Activated CD4-positive, alpha-beta memory T cell treated with anti-CD3 and anti-CD28 coated beads, Interleukin-2, amount 10 ng/mL, durations not matched to agents 7 days and 5 days (primary cell): ENCODE results near the gene TMPRSS6. TPM values are rescaled to one million over a fixed set of nuclear protein-coding genes. Genes with fewer than 3 reads are reported as not detected.

Experiments used
- CTCF ChIA-PET: fragments of 350-600 bp; sonication (Branson Sonifier 250); formaldehyde crosslinking; loops from one replicate; lab custom pipeline; 2021; ENCODE audit warnings: antibody characterized with exemption, inconsistent platforms; lab: Charles Lee
- POLR2A ChIA-PET: fragments of 350-600 bp; sonication (Branson Sonifier 250); formaldehyde crosslinking; loops from one replicate; lab custom pipeline; 2021; ENCODE audit warnings: antibody characterized with exemption; lab: Charles Lee
- DNase-seq: peaks from one replicate; pipeline ENCODE4 v3.0.0-alpha.2; 2020
- H3K27ac Mint-ChIP-seq: one replicate; pipeline ENCODE4 v1.8.0; 2021; ENCODE audit warnings: mild to moderate bottlenecking, mixed read lengths
- H3K27me3 Mint-ChIP-seq: one replicate; pipeline ENCODE4 v1.8.0; 2021; ENCODE audit warnings: mixed read lengths
- H3K36me3 Mint-ChIP-seq: one replicate; pipeline ENCODE4 v1.8.0; 2021; ENCODE audit warnings: low read depth, mixed read lengths
- H3K4me1 Mint-ChIP-seq: one replicate; pipeline ENCODE4 v1.8.0; 2021; ENCODE audit warnings: mixed read lengths
- H3K4me3 Mint-ChIP-seq: one replicate; pipeline ENCODE4 v1.8.0; 2021; ENCODE audit warnings: mild to moderate bottlenecking, mixed read lengths
- H3K9me3 Mint-ChIP-seq: one replicate; pipeline ENCODE4 v1.8.0; 2021; ENCODE audit warnings: mixed read lengths
- total RNA-seq, 2 experiments: library from RNA; stranded (reverse); gene quantifications; one replicate each; pipeline ENCODE4 v1.2.3, GENCODE V29; 2021

The TMPRSS6 gene
- total RNA-seq, 2 experiments from 2014 or later: 14.0 to 14.7 TPM

DNA sequence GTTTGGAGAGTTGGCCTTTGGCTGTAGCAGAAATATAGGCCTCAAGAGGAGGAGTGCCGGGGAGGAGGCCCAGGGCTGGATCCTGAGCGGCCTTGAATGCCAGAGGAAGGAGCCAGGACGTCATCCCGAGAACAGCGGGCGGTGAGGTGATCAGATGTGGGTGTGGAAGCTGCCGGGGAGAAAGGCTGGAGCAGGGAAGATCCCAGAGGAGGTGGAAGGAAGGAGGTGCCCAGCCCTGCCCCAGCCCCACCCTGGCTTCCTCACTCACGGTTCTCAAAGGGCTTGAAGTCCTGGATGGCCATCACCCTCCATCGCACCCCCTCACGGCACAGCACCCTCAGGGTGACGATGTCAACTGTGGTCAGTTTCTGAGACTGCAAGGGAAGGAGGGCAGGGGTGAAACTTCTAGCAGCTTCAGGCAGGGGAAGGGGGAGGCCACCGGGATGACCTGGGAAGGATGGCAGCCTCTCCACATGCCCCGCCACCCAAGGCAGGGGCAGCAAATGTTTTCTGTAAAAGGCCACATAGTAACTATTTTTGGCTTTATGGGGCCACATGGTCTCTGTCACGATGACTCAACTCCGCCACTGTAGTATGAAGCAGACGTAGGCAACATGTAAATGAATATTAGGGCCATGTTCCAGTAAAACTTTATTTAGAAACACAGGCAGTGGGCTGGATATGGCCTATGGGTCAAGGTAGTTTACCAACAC is 29.5 kb upstream of the TMPRSS6 start:
- peak overlapping the region; percentile 63 for H3K27ac Mint-ChIP-seq
- peaks cover 90% of the 10 kb centered on the region for H3K36me3 Mint-ChIP-seq
- ChIA-PET CTCF (interaction anchor here (1.9 kb wide), 1 partner anchor 17 kb away, joined by 9 read pairs; no protein-coding TSS in a partner anchor), POLR2A (interaction anchor here (1.6 to 25.9 kb wide), 4 partner anchors 3 to 62 kb away, joined by 3 to 502 read pairs (median 255); partner anchors contain the start of gene IL2RB)
- H3K27me3 Mint-ChIP-seq: no peaks in the 10 kb centered on the region
- no peak for DNase-seq
- H3K9me3 Mint-ChIP-seq: no peaks in the 10 kb centered on the region
- no peak overlapping the region for H3K4me3 Mint-ChIP-seq
- H3K4me1 Mint-ChIP-seq: peaks cover 73% of the 10 kb centered on the region

DNA sequence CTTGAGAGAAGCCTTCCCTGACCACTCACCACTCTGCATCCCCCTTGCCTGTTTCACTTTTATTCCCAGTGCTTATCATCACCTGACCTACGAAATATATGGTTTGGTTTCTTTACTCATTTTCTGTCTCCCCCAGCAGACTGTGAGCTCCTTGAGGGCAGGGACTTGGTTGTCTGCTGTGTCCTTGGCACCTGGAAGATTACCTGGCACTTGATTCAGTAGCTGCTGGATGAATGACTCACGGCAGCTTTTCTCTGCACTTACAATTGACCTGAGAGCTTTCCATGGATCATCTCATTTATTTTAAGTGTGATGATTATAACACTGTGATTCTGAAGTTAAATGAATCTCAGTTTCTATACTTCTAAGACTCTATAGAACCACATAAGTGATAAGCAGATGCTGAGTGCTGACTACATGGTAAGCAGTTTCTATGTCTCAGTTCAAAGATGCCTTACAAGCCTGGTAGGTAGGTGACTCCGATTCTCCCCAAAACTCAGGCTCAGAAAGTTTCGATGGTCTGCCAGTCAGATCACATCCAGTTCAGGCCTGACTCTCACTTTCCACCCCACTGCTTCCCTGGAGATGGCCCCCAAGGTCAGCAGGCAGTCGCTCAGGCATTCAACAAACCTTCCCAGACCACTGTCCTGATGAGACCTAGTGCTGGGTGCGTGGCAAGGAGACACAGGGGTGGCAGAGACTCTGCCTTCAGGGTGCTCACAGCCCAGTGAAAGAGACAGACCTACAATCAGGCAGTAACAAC is 28.6 kb upstream of the TMPRSS6 start:
- ChIA-PET CTCF (no interaction called here), POLR2A (interaction anchor here (25.4 to 25.9 kb wide), 2 partner anchors 4 to 9 kb away, joined by 502 read pairs; partner anchors contain the start of gene IL2RB)
- no peak for DNase-seq
- Mint-ChIP-seq H3K27ac (peak overlapping the region; percentile 63), H3K9me3 (no peaks in the 10 kb centered on the region), H3K4me3 (no peak overlapping the region), H3K4me1 (peaks cover 70% of the 10 kb centered on the region), H3K27me3 (no peaks in the 10 kb centered on the region), H3K36me3 (peaks cover 90% of the 10 kb centered on the region)

DNA sequence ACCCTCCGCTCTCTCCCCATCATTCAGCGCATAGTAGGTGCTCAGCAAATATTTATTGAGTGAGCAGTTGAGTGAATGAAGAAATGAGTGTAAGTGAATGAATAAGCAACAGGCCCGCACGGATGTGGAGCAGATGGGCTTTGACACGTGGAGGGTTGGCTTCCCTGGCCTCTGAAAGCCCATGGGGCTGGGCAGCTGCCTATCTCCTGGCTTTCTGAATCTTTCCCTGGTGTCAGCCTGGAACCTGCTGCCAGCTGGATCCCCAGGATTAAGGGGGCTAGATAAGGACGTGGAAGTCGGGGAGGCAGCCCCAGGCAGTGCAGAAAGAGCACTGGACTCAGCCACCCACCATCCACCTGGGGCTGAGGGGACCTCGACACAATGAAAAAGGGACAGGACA is 27.6 kb upstream of the TMPRSS6 start:
- no peaks in the 10 kb centered on the region for H3K9me3 Mint-ChIP-seq
- DNase-seq: no peak
- ChIA-PET POLR2A (interaction anchor here (25.4 to 25.9 kb wide), 2 partner anchors 5 to 8 kb away, joined by 502 read pairs; partner anchors contain the start of gene IL2RB), CTCF (no interaction called here)
- no peaks in the 10 kb centered on the region for H3K27me3 Mint-ChIP-seq
- peaks cover 90% of the 10 kb centered on the region for H3K36me3 Mint-ChIP-seq
- peak overlapping the region; percentile 59 for H3K27ac Mint-ChIP-seq
- H3K4me1 Mint-ChIP-seq: peaks cover 68% of the 10 kb centered on the region
- H3K4me3 Mint-ChIP-seq: no peak overlapping the region

DNA sequence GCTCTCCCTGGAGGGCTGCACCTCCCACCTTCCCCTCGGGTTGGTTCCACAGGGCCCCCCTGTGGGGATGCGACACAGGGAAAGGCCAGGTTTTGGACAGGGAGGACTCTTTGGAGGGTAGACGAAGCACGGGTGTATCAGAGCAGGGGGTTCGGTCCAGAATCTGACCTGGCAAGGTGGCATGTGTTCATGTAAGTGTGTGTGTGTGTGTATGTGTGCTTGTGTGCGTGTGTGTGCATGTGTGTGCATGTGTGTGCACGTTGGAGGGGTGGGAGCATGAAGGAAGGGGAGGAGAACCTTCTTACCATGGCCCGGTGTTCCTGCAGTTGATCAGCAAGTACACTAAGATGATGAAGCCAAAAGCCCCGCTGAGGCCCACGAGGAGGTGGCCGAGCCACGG is 25.5 kb upstream of the TMPRSS6 start:
- POLR2A ChIA-PET: interaction anchor here (0.8 to 25.9 kb wide), 4 partner anchors 6 to 53 kb away, joined by 3 to 502 read pairs (median 253); partner anchors contain the start of gene IL2RB
- Mint-ChIP-seq H3K36me3 (peaks cover 90% of the 10 kb centered on the region), H3K4me3 (no peak overlapping the region), H3K27me3 (no peaks in the 10 kb centered on the region), H3K27ac (no peak overlapping the region), H3K4me1 (peaks cover 57% of the 10 kb centered on the region), H3K9me3 (no peaks in the 10 kb centered on the region)
- DNase-seq: no peak
- CTCF ChIA-PET: interaction anchor here (1.5 kb wide), 1 partner anchor 13 kb away, joined by 4 read pairs; no protein-coding TSS in a partner anchor

DNA sequence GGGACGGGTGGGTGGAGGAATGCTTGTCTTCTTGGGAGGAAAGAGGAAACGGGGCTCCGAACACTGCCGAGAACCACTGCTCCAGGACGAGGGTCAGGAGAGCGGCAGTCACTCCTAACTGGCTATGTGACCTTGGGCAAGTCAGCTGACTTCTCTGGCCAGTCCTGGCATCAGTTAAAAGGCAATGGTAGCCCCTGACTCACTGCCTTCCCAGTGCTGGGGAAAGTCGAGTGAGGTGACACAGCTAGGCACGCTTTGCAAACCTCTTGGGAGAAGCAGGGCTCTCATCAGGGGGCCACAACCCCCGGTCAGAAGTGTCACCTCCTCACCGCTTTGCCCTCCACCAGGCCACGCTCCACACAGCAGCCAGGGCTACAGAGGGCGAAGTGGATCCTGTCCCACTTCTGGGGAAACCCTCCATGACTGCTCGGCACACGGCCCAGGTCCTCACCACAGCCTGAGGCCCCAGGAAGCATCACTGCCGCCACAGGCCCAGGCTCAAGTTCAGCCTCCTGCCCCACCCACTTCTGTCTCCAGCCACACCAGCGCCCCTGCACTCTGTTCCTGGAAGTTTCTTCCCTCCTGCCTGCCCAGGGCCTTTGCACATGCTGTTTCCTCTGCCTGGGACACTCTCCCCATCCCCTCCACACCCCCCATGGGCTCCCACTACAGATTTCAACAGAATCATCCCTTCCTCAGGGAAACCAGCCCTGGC is 23.9 kb upstream of the TMPRSS6 start:
- CTCF ChIA-PET: interaction anchor here (2.6 kb wide), 1 partner anchor 54 kb away, joined by 9 read pairs; no protein-coding TSS in a partner anchor
- Mint-ChIP-seq H3K27me3 (no peaks in the 10 kb centered on the region), H3K36me3 (peaks cover 88% of the 10 kb centered on the region), H3K9me3 (no peaks in the 10 kb centered on the region), H3K4me1 (peaks cover 47% of the 10 kb centered on the region), H3K4me3 (no peak overlapping the region), H3K27ac (peak overlapping the region; percentile 49)
- POLR2A ChIA-PET: interaction anchor here (1.8 to 25.9 kb wide), 3 partner anchors 4 to 54 kb away, joined by 10 to 502 read pairs (median 502); partner anchors contain the start of gene IL2RB
- no peak for DNase-seq

DNA sequence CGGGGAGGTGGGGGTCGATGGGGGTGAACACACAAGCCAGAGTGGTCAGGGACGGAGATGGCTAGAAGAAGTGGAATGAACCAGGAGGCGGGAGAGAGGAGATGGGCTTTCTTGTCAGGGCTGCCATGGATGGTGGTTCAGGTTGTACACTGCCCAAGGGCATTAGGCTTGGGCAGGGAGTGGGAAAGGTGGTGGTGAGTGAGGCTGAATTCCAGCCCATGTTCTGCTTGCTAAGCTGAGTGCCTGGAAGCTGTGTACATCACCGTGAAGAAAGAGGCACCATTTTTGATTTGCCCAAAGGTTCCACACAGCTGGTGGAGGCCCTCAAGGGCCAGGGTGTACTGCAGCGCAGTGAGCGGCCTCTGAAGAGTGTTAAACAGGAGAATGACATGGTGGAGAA is 23.3 kb upstream of the TMPRSS6 start:
- Mint-ChIP-seq H3K27me3 (no peaks in the 10 kb centered on the region), H3K27ac (peak overlapping the region; percentile 48), H3K4me3 (no peak overlapping the region), H3K4me1 (peaks cover 40% of the 10 kb centered on the region), H3K36me3 (peaks cover 86% of the 10 kb centered on the region), H3K9me3 (no peaks in the 10 kb centered on the region)
- DNase-seq: no peak
- CTCF ChIA-PET: interaction anchor here (2.6 kb wide), 1 partner anchor 53 kb away, joined by 9 read pairs; no protein-coding TSS in a partner anchor
- POLR2A ChIA-PET: interaction anchor here (0.8 to 25.9 kb wide), 7 partner anchors 4 to 64 kb away, joined by 3 to 502 read pairs (median 3); partner anchors contain the start of gene IL2RB

DNA sequence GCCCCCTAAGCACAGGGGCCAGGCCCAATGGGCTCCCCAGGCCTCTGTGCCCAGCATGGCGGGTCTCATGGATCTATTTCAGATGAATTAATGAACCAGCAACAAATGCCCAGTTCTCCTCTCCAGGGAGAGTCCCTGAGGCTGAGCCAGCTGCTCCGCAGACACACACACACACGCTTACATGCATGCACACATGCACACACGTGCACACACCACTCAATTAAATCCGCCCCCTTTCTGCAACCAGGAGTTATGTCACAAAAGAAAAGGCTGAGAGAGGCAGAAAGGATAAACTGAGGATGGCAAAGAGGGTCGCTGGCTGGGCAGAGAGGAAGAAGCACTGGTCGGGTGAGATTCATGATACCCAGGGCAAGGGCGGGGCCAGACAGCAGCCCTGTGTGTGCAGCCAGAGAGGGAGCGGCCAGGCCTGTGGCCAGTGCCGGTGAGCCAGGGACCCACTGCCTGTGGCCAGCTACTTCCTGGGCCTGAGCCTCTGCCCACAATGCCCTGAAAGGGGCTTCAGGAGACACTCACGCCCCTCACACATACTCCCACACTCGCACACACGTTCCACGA is 20.4 kb upstream of the TMPRSS6 start:
- POLR2A ChIA-PET: interaction anchor here (0.8 to 25.9 kb wide), 4 partner anchors 1 to 49 kb away, joined by 3 to 502 read pairs (median 348); partner anchors contain the start of gene IL2RB
- Mint-ChIP-seq H3K4me3 (no peak overlapping the region), H3K27me3 (no peaks in the 10 kb centered on the region), H3K36me3 (peaks cover 84% of the 10 kb centered on the region), H3K4me1 (peaks cover 45% of the 10 kb centered on the region), H3K9me3 (no peaks in the 10 kb centered on the region), H3K27ac (peak overlapping the region; percentile 21)
- CTCF ChIA-PET: no interaction called here
- no peak for DNase-seq

DNA sequence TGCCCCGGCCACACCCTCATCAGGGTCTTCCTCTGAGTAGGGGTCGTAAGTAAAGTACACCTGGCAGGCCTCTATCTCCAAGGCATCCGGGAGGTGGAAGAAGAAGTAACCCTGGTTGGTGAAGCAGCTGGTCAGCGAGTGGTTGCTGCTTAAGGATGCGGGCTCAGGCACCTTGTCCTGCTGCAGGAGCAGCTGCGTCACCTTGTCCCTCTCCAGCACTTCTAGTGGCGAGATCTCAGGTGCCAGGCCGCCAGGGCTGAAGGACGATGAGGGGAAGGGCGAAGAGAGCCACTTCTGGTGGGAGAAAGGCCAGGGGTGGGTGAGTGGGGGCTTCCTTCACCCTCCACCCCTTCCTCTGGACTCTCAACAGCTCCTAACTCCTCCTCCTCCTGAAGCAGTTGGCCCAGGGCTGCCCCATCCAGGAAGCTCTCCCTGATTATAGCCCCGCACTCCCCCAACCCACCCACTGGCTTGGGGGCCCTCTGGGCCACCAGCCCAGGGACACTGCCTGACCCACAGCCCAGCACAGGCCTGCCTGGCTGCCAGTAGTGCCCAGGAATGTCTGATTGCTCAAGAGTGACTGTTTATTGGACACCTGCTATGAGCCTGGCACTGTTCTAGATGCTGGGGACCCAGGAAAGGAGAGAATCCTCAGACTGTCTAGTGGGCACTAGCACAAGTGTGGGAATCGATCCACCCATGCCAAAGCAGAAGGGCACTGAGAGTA is 19.2 kb upstream of the TMPRSS6 start:
- peak overlapping the region; percentile 36 for H3K27ac Mint-ChIP-seq
- CTCF ChIA-PET: interaction anchor here (1.5 to 2.3 kb wide), 2 partner anchors 19 to 69 kb away, joined by 5 to 7 read pairs; no protein-coding TSS in a partner anchor
- H3K4me3 Mint-ChIP-seq: no peak overlapping the region
- H3K27me3 Mint-ChIP-seq: no peaks in the 10 kb centered on the region
- POLR2A ChIA-PET: interaction anchor here (0.8 to 25.9 kb wide), 4 partner anchors 0 to 48 kb away, joined by 3 to 502 read pairs (median 348); partner anchors contain the start of gene IL2RB
- DNase-seq: no peak
- H3K4me1 Mint-ChIP-seq: peaks cover 48% of the 10 kb centered on the region
- H3K36me3 Mint-ChIP-seq: peaks cover 86% of the 10 kb centered on the region
- H3K9me3 Mint-ChIP-seq: no peaks in the 10 kb centered on the region

DNA sequence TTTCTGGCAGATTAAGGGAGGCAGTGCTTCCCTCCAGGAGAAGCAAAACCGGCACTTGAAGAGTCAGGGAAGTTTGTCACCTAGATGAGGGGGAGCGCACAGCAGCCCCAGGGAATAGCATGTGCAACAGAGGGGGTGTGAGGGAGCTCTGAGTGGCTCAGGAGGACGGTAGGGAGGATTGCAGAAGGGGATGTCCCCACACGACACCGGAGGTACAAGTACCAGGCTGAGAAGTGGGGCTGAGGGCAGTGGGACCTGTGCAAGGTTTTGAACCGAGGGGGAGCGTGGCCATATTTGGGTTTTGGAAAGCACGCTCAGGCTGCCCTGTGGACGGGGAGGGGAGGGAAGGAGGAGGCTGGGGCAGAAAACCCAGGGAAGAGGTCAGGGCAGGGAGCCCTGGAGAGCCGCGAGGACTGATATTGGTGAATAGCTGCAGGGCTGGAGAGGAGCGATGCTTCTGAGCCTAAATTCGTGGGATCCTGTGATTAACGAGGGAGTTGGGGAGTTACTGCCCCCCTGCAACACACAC is 17.9 kb upstream of the TMPRSS6 start:
- CTCF ChIA-PET: interaction anchor here (1.3 to 2.3 kb wide), 7 partner anchors 10 to 72 kb away, joined by 4 to 7 read pairs (median 4); no protein-coding TSS in a partner anchor
- no peaks in the 10 kb centered on the region for H3K9me3 Mint-ChIP-seq
- H3K36me3 Mint-ChIP-seq: peaks cover 83% of the 10 kb centered on the region
- POLR2A ChIA-PET: interaction anchor here (1.0 to 25.4 kb wide), 7 partner anchors 13 to 72 kb away, joined by 3 to 502 read pairs (median 5); partner anchors contain the start of gene IL2RB
- no peak for DNase-seq
- H3K4me3 Mint-ChIP-seq: no peak overlapping the region
- H3K4me1 Mint-ChIP-seq: peaks cover 51% of the 10 kb centered on the region
- H3K27me3 Mint-ChIP-seq: no peaks in the 10 kb centered on the region
- peak overlapping the region; percentile 59 for H3K27ac Mint-ChIP-seq

DNA sequence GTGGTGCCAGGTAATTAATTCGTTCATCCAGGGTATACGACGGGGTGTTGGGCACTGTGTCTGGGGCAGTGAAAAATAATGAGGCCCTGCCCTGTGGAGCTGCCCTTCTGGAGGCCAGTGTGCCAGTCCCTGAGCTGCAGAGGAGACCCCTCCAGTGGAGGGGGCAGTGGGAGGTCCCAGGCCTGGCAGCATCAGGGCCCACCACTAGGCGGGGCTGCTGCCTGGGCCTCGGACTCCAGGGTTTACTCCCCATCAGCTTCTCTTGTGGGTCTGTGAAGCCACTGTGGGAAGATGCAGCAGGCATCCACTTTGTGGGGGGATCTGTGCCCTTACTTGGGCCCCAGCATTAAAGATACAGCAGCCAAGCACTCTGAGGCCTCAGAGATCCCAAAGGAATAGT is 17.4 kb upstream of the TMPRSS6 start:
- ChIA-PET CTCF (interaction anchor here (0.6 to 2.3 kb wide), 9 partner anchors 9 to 132 kb away, joined by 3 to 7 read pairs (median 4); no protein-coding TSS in a partner anchor), POLR2A (interaction anchor here (0.7 to 25.4 kb wide), 8 partner anchors 12 to 73 kb away, joined by 3 to 502 read pairs (median 5); partner anchors contain the start of gene IL2RB)
- Mint-ChIP-seq H3K27ac (peak overlapping the region; percentile 37), H3K27me3 (no peaks in the 10 kb centered on the region), H3K36me3 (peaks cover 81% of the 10 kb centered on the region), H3K4me3 (no peak overlapping the region), H3K4me1 (peaks cover 55% of the 10 kb centered on the region), H3K9me3 (no peaks in the 10 kb centered on the region)
- DNase-seq: peak; percentile 38

DNA sequence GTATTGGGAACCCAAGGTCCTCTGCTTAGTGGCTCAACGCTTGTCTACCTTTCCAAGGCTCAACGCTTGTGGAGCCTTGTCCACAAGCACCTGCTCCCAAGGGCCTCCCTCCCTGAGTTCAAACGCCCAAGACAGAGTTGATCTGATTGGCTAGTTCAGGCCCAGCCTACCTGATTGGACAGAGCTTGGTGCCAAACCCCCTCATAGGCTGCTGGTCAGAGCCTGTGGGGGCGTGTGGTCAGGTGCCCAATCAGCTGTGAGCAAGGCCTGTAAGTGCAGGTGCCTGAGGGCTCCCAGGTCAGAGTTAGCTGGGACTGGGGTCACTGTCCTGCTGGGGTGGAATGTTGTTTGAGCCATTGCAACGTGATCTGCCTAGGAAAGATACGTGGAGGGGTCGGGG is 16.9 kb upstream of the TMPRSS6 start:
- no peak overlapping the region for H3K4me3 Mint-ChIP-seq
- no peak for DNase-seq
- H3K36me3 Mint-ChIP-seq: peaks cover 79% of the 10 kb centered on the region
- ChIA-PET CTCF (interaction anchor here (0.6 to 2.3 kb wide), 8 partner anchors 9 to 132 kb away, joined by 3 to 7 read pairs (median 4); no protein-coding TSS in a partner anchor), POLR2A (interaction anchor here (0.7 to 25.4 kb wide), 9 partner anchors 12 to 75 kb away, joined by 3 to 502 read pairs (median 5); partner anchors contain the start of genes IL2RB and KCTD17)
- peak overlapping the region; percentile 37 for H3K27ac Mint-ChIP-seq
- no peaks in the 10 kb centered on the region for H3K27me3 Mint-ChIP-seq
- no peaks in the 10 kb centered on the region for H3K9me3 Mint-ChIP-seq
- H3K4me1 Mint-ChIP-seq: peaks cover 59% of the 10 kb centered on the region
